ENCODE measurements around the gene PNCK. TPM values are rescaled to one million over a fixed set of nuclear protein-coding genes. Genes with fewer than 3 reads are reported as not detected.

The PNCK gene
- total and polyA plus RNA-seq, 2 of the 13 experiments (the other 11 are each of a cell fraction or from before 2014, with no cell fraction given) = 33.1 TPM; not detected in 1

DNA sequence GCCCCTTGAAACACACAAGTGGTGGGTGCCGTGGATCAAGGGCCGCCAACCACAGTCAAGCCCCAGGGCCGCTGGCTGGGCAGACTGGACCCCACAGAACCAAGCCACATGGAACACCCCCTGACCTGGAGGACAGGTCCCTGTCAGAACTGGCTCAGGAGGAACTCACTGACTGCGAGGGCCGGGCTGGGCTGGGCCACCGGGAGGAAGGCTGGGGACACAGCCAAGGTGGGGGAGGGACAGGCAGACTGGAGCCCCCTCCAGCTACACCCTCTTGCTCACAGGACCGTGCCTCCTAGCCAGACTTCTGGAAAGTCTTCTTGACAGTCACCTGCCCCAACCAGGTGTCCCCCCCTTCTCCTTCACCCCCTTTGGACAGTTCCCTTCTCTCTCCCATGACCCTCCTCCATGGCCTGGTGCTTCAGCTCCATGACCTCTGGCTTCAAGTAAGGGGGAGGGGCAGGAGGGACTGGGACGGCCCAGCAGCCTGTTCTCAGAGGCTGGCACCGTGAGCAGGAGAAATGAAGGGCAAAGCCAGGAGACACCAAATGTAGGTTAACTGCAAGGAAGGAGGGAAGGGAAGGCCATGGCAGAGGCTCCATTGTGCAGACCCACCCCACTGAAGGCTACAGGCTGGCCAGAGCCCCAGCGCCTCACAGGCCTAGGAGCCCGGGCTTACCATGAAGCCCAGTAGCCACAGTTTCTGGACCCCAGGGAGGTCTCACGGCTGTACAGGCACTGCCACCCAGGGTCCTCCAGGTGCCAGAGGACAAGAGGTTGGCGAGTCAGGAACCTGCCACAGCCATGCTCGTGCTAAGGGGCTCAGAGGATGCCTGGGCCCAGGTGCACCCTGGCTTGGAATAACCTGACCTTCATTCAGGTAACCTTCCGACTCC is 49.2 kb downstream of the PNCK start (continued):
- TF ChIP-seq, protein P1, sequence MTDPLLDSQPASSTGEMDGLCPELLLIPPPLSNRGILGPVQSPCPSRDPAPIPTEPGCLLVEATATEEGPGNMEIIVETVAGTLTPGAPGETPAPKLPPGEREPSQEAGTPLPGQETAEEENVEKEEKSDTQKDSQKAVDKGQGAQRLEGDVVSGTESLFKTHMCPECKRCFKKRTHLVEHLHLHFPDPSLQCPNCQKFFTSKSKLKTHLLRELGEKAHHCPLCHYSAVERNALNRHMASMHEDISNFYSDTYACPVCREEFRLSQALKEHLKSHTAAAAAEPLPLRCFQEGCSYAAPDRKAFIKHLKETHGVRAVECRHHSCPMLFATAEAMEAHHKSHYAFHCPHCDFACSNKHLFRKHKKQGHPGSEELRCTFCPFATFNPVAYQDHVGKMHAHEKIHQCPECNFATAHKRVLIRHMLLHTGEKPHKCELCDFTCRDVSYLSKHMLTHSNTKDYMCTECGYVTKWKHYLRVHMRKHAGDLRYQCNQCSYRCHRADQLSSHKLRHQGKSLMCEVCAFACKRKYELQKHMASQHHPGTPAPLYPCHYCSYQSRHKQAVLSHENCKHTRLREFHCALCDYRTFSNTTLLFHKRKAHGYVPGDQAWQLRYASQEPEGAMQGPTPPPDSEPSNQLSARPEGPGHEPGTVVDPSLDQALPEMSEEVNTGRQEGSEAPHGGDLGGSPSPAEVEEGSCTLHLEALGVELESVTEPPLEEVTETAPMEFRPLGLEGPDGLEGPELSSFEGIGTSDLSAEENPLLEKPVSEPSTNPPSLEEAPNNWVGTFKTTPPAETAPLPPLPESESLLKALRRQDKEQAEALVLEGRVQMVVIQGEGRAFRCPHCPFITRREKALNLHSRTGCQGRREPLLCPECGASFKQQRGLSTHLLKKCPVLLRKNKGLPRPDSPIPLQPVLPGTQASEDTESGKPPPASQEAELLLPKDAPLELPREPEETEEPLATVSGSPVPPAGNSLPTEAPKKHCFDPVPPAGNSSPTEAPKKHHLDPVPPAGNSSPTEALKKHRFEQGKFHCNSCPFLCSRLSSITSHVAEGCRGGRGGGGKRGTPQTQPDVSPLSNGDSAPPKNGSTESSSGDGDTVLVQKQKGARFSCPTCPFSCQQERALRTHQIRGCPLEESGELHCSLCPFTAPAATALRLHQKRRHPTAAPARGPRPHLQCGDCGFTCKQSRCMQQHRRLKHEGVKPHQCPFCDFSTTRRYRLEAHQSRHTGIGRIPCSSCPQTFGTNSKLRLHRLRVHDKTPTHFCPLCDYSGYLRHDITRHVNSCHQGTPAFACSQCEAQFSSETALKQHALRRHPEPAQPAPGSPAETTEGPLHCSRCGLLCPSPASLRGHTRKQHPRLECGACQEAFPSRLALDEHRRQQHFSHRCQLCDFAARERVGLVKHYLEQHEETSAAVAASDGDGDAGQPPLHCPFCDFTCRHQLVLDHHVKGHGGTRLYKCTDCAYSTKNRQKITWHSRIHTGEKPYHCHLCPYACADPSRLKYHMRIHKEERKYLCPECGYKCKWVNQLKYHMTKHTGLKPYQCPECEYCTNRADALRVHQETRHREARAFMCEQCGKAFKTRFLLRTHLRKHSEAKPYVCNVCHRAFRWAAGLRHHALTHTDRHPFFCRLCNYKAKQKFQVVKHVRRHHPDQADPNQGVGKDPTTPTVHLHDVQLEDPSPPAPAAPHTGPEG (CRISPR knock-in tag; IDR thresholded peaks at IDR 0.05) = no peak
- TF ChIP-seq HDAC6 (IDR thresholded peaks at IDR 0.05; ENCODE audit: low read depth, low read length) (no peak), ETV6 (CRISPR knock-in tag; conservative IDR thresholded peaks at IDR 0.05) (no peak), TCF7 (IDR thresholded peaks at IDR 0.05; ENCODE audit: low read depth) (no peak), ZNF550 (CRISPR knock-in tag; IDR thresholded peaks at IDR 0.05; ENCODE audit: borderline replicate concordance) (no peak), JARID2 (CRISPR knock-in tag; IDR thresholded peaks at IDR 0.05; ENCODE audit: insufficient replicate concordance) (peak; percentile 11), TCF12 (IDR thresholded peaks at IDR 0.05) (no peak), TCF12 (CRISPR knock-in tag; IDR thresholded peaks at IDR 0.05) (no peak), GFI1 (CRISPR knock-in tag; IDR thresholded peaks at IDR 0.05; ENCODE audit: borderline replicate concordance) (no peak), POLR2G (IDR thresholded peaks at IDR 0.05; ENCODE audit: low read depth, low read length) (peak; percentile 71), RBFOX2 (IDR thresholded peaks at IDR 0.05; ENCODE audit: low read depth, low read length) (peak; percentile 12)
- TF ChIP-seq, protein P2, sequence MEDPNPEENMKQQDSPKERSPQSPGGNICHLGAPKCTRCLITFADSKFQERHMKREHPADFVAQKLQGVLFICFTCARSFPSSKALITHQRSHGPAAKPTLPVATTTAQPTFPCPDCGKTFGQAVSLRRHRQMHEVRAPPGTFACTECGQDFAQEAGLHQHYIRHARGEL (CRISPR knock-in tag; IDR thresholded peaks at IDR 0.05) = no peak
- TF ChIP-seq, protein P3, sequence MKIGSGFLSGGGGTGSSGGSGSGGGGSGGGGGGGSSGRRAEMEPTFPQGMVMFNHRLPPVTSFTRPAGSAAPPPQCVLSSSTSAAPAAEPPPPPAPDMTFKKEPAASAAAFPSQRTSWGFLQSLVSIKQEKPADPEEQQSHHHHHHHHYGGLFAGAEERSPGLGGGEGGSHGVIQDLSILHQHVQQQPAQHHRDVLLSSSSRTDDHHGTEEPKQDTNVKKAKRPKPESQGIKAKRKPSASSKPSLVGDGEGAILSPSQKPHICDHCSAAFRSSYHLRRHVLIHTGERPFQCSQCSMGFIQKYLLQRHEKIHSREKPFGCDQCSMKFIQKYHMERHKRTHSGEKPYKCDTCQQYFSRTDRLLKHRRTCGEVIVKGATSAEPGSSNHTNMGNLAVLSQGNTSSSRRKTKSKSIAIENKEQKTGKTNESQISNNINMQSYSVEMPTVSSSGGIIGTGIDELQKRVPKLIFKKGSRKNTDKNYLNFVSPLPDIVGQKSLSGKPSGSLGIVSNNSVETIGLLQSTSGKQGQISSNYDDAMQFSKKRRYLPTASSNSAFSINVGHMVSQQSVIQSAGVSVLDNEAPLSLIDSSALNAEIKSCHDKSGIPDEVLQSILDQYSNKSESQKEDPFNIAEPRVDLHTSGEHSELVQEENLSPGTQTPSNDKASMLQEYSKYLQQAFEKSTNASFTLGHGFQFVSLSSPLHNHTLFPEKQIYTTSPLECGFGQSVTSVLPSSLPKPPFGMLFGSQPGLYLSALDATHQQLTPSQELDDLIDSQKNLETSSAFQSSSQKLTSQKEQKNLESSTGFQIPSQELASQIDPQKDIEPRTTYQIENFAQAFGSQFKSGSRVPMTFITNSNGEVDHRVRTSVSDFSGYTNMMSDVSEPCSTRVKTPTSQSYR (CRISPR knock-in tag; IDR thresholded peaks at IDR 0.05; ENCODE audit: borderline replicate concordance) = peak; percentile 86
- TF ChIP-seq, protein P4, sequence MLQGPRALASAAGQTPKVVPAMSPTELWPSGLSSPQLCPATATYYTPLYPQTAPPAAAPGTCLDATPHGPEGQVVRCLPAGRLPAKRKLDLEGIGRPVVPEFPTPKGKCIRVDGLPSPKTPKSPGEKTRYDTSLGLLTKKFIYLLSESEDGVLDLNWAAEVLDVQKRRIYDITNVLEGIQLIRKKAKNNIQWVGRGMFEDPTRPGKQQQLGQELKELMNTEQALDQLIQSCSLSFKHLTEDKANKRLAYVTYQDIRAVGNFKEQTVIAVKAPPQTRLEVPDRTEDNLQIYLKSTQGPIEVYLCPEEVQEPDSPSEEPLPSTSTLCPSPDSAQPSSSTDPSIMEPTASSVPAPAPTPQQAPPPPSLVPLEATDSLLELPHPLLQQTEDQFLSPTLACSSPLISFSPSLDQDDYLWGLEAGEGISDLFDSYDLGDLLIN (CRISPR knock-in tag; IDR thresholded peaks at IDR 0.05; ENCODE audit: borderline replicate concordance) = no peak
- TF ChIP-seq, protein P5, sequence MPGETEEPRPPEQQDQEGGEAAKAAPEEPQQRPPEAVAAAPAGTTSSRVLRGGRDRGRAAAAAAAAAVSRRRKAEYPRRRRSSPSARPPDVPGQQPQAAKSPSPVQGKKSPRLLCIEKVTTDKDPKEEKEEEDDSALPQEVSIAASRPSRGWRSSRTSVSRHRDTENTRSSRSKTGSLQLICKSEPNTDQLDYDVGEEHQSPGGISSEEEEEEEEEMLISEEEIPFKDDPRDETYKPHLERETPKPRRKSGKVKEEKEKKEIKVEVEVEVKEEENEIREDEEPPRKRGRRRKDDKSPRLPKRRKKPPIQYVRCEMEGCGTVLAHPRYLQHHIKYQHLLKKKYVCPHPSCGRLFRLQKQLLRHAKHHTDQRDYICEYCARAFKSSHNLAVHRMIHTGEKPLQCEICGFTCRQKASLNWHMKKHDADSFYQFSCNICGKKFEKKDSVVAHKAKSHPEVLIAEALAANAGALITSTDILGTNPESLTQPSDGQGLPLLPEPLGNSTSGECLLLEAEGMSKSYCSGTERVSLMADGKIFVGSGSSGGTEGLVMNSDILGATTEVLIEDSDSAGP (CRISPR knock-in tag; IDR thresholded peaks at IDR 0.05; ENCODE audit: borderline replicate concordance) = peak; percentile 46; the same call in 1 of the 2 replicates

Measured in HepG2 (cell line).